SK-N-SH (cell line): Measurements from ENCODE around the gene PDE11A. TPM values are rescaled to one million over a fixed set of nuclear protein-coding genes. Genes with fewer than 3 reads are reported as not detected.
A peak's percentile ranks its signal among the peaks of the same experiment; 100 is the strongest.

Experiments used
- CTCF ChIA-PET: fragments of 300-600, 350-600 bp; formaldehyde crosslinking; extraction: SDS; loops from one replicate; lab custom pipeline; 2021; lab: Yijun Ruan, JAX
- POLR2A ChIA-PET: fragments of 350-600 bp; sonication (Branson Sonifier 250); formaldehyde crosslinking; extraction: SDS; loops from one replicate; lab custom pipeline; 2020; ENCODE audit warnings: antibody characterized with exemption, inconsistent platforms; lab: Yijun Ruan, JAX
- DNase-seq: peaks from one replicate; pipeline ENCODE4 v3.0.0; 2012
- H2AFZ ChIP-seq: fragments of 200-600 bp; sonication (generic); 2 replicates; pipeline ENCODE4 v1.8.1; 2016; ENCODE audit warnings: antibody characterized with exemption, mild to moderate bottlenecking, low read depth
- H3F3A ChIP-seq: fragments of 200-600 bp; sonication (generic); replicated peaks from 2 replicates; pipeline ENCODE3; 2016; ENCODE audit warnings: antibody characterized with exemption, mild to moderate bottlenecking; ENCODE audit not compliant: insufficient read depth
- H3K27ac ChIP-seq, 2 experiments: fragments of 200-500 bp in 1 of 2; fragments of 200-600 bp in 1 of 2; sonication (Bioruptor generic) in 1 of 2; sonication (generic), shearing (Covaris generic) in 1 of 2; 2 replicates each; pipeline versions ENCODE4 v1.5.1 to v1.6.1; 2014 to 2016; ENCODE audit warnings: low read depth in 2 of 2, inconsistent platforms in 1 of 2, low read length in 1 of 2, mild to moderate bottlenecking in 1 of 2, mixed read lengths in 1 of 2
- H3K27me3 ChIP-seq: fragments of 200-600 bp; sonication (generic), shearing (Covaris generic); 2 replicates; pipeline ENCODE4 v1.6.1; 2016; ENCODE audit warnings: mixed run types; ENCODE audit not compliant: insufficient read depth
- H3K36me3 ChIP-seq, 2 experiments: fragments of 200-500 bp in 1 of 2; fragments of 200-600 bp in 1 of 2; sonication (Bioruptor generic) in 1 of 2; sonication (generic) in 1 of 2; replicated peaks in 1 of 2; 2 replicates each; pipeline versions ENCODE3 to v1.5.1; 2014 to 2016; ENCODE audit warnings: low read length in 1 of 2, mild to moderate bottlenecking in 1 of 2; ENCODE audit not compliant: insufficient read depth in 2 of 2, control insufficient read depth in 1 of 2
- H3K4me1 ChIP-seq, 2 experiments: fragments of 200-500 bp in 1 of 2; fragments of 200-600 bp in 1 of 2; sonication (Bioruptor generic) in 1 of 2; sonication (generic), shearing (Covaris generic) in 1 of 2; 2 replicates each; pipeline versions ENCODE4 v1.5.1 to v1.6.1; 2014 to 2016; ENCODE audit warnings: low read depth in 1 of 2, low read length in 1 of 2, mixed run types in 1 of 2; ENCODE audit not compliant: insufficient read depth in 2 of 2, control insufficient read depth in 1 of 2
- H3K4me2 ChIP-seq: fragments of 200-600 bp; sonication (generic), shearing (Covaris generic); 2 replicates; pipeline ENCODE4 v1.6.1; 2017; ENCODE audit warnings: mixed run types
- H3K4me3 ChIP-seq, 2 experiments: fragments of 200-500 bp in 1 of 2; fragments of 200-600 bp in 1 of 2; sonication (Bioruptor generic) in 1 of 2; sonication (generic), shearing (Covaris generic) in 1 of 2; 2 replicates each; pipeline versions ENCODE4 v1.5.1 to v1.8.1; 2014 to 2016; ENCODE audit warnings: low read depth in 2 of 2, inconsistent platforms in 1 of 2, low read length in 1 of 2, mild to moderate bottlenecking in 1 of 2, mixed read lengths in 1 of 2, moderate library complexity in 1 of 2
- H3K79me2 ChIP-seq: fragments of 200-600 bp; sonication (generic); 2 replicates; pipeline ENCODE4 v1.8.1; 2017; ENCODE audit warnings: mild to moderate bottlenecking; ENCODE audit not compliant: insufficient read depth
- H3K9ac ChIP-seq: fragments of 200-600 bp; sonication (generic); 2 replicates; pipeline ENCODE4 v1.6.1; 2017; ENCODE audit warnings: mixed run types
- H3K9me2 ChIP-seq: fragments of 200-600 bp; sonication (generic); 2 replicates; pipeline ENCODE4 v1.6.1; 2017; ENCODE audit warnings: mixed run types
- H3K9me3 ChIP-seq: fragments of 200-600 bp; sonication (generic); 2 replicates; pipeline ENCODE4 v1.6.1; 2017; ENCODE audit warnings: mixed run types, mild to moderate bottlenecking, moderate library complexity
- H4K20me1 ChIP-seq: fragments of 200-600 bp; sonication (generic); 2 replicates; pipeline ENCODE4 v1.6.1; 2017; ENCODE audit warnings: mild to moderate bottlenecking, mixed run types; ENCODE audit not compliant: insufficient read depth
- CHD2 ChIP-seq: fragments of 150-350 bp; IDR thresholded peaks from 2 replicates; pipeline ENCODE4 v1.6.1; 2018; ENCODE audit warnings: low read length; ENCODE audit not compliant: partially characterized antibody
- ELF1 ChIP-seq: IDR thresholded peaks from 2 replicates; pipeline ENCODE4 v1.4.0; 2012
- EP300 ChIP-seq, 2 experiments: IDR thresholded peaks; 2 replicates each; pipeline versions ENCODE4 v1.4.0 to v1.6.1; 2012; ENCODE audit warnings: borderline replicate concordance in 1 of 2, low read depth in 1 of 2, low read length in 1 of 2
- GATA2 ChIP-seq: sonication (generic); formaldehyde crosslinking; IDR thresholded peaks from 2 replicates; pipeline ENCODE4 v1.5.0; 2020; ENCODE audit warnings: mild to moderate bottlenecking, missing genetic modification reagents
- JUND ChIP-seq: IDR thresholded peaks from 2 replicates; pipeline ENCODE4 v1.4.0; 2012
- MXI1 ChIP-seq: IDR thresholded peaks from 2 replicates; pipeline ENCODE4 v1.6.1; 2012; ENCODE audit warnings: mild to moderate bottlenecking, low read depth, low read length, improper control_type of control experiment
- PBX3 ChIP-seq: IDR thresholded peaks from 2 replicates; pipeline ENCODE4; 2012
- POLR2AphosphoS5 ChIP-seq: IDR thresholded peaks from 2 replicates; pipeline ENCODE4 v1.6.1; 2012; ENCODE audit warnings: low read depth, low read length
- RAD21 ChIP-seq: IDR thresholded peaks from 2 replicates; pipeline ENCODE4 v1.6.1; 2012; ENCODE audit warnings: mild to moderate bottlenecking, low read length
- RFX5 ChIP-seq: IDR thresholded peaks from 2 replicates; pipeline ENCODE4 v1.6.1; 2012; ENCODE audit warnings: mild to moderate bottlenecking, improper control_type of control experiment, low read length
- RXRA ChIP-seq: IDR thresholded peaks from 2 replicates; pipeline ENCODE4 v1.4.0; 2012; ENCODE audit warnings: low read depth, mild to moderate bottlenecking, borderline replicate concordance
- SMC3 ChIP-seq: IDR thresholded peaks from 2 replicates; pipeline ENCODE4 v1.6.1; 2012; ENCODE audit warnings: low read depth, low read length, improper control_type of control experiment
- TCF12 ChIP-seq: IDR thresholded peaks from 2 replicates; pipeline ENCODE4 v1.4.0; 2012
- TEAD4 ChIP-seq: IDR thresholded peaks from 2 replicates; pipeline ENCODE4 v1.4.0; 2012; ENCODE audit warnings: mild to moderate bottlenecking, borderline replicate concordance; ENCODE audit not compliant: insufficient read depth
- WGBS: methylation state at CpG from one replicate; pipeline ENCODE4 v1.1.6; 2017; ENCODE audit warnings: low lambda C conversion rate; 5-methylcytosine and 5-hydroxymethylcytosine counted together
- polyA plus RNA-seq, 3 experiments: library from polyadenylated mRNA; depleted of rRNA; stranded (reverse); fragments of >200 nt; gene quantifications; 2 replicates each; pipeline ENCODE4 v1.2.3, GENCODE V29; 2012

Gene PDE11A
- polyA plus RNA-seq, 1 of the 3 experiments (the other 2 are of a cell fraction), result 0.10 TPM

- Histone ChIP-seq H3K4me3 (no peak overlapping the region), H3K9ac (no peak overlapping the region), H3K36me3 (no peaks in the 10 kb centered on the region), H4K20me1 (no peaks in the 10 kb centered on the region), H3K27ac (no peak overlapping the region), H2AFZ (no peak overlapping the region), H3K79me2 (no peaks in the 10 kb centered on the region), H3K27me3 (0 out of 2 replicates have a peak, but pooled peaks cover under 1% of the 10 kb centered on the region), H3F3A (no peaks in the 10 kb centered on the region), H3K9me2 (no peaks in the 10 kb centered on the region), H3K9me3 (no peaks in the 10 kb centered on the region), H3K4me1 (peaks cover 0 to 7% of the 10 kb centered on the region in 2 experiments; a peak in 3 of 4 replicates), H3K4me2 (no peak overlapping the region)
- TF ChIP-seq JUND (no peak), SMC3 (no peak), POLR2AphosphoS5 (no peak), RXRA (no peak), EP300 (IDR thresholded peaks at IDR 0.05; ENCODE audit: borderline replicate concordance in 1 of 2, low read depth in 1 of 2, low read length in 1 of 2) (no peak), PBX3 (no peak), TCF12 (no peak), MXI1 (no peak), GATA2 (CRISPR knock-in tag) (no peak), TEAD4 (no peak), CHD2 (no peak), ELF1 (no peak)
- CTCF ChIA-PET, result no interaction called here
- no peak for DNase-seq
- POLR2A ChIA-PET, result no interaction called here
These were observed 414.3 kb downstream of the PDE11A start for GRCh38 chr2:177658309-177658708.

DNA sequence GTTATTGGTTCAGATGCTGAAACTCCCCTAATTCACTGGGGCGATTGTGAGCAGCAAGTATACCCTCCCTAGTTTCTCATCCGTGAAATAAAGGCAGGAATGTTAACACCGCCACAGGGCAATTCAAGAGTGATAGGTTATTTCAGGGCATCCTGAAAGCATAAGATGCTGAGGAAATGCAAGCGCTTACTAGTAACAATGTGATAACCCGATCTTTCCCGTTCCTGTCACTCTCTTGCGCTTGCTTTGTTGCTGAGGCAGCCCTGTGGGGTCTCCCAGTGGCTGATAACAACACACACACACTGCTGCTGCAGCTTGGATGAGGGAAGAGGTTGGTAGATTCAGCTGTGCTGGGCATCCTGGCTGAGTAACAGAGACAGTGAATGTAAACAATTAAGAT, 420.7 kb downstream of the PDE11A start:
- POLR2A ChIA-PET, result no interaction called here
- Histone ChIP-seq H3K79me2 (no peaks in the 10 kb centered on the region), H3K4me1 (peaks cover 0 to 4% of the 10 kb centered on the region in 2 experiments; a peak in 1 of 4 replicates), H3K4me2 (no peak overlapping the region), H3K9me2 (no peaks in the 10 kb centered on the region), H3K9me3 (no peaks in the 10 kb centered on the region), H3K27me3 (0 out of 2 replicates have a peak, but pooled peaks cover 5% of the 10 kb centered on the region), H3K27ac (no peak overlapping the region), H2AFZ (0 out of 2 replicates have a peak overlapping the region, but pooled peaks have one; percentile 25), H3K36me3 (no peaks in the 10 kb centered on the region), H4K20me1 (no peaks in the 10 kb centered on the region), H3K4me3 (no peak overlapping the region), H3F3A (no peaks in the 10 kb centered on the region), H3K9ac (no peak overlapping the region)
- 60% methylated on average over 7 of the region's 7 CpGs for WGBS
- CTCF ChIA-PET, result interaction anchor here (0.9 to 1.3 kb wide), 2 partner anchors 9 to 163 kb away, joined by 3 to 4 read pairs; no protein-coding TSS in a partner anchor
- no peak for DNase-seq
- 0 out of 2 replicates have a peak, but pooled peaks have one; percentile 9 for TF ChIP-seq RAD21
- no peak for TF ChIP-seq RFX5
